HG02642 (cell line): ENCODE results near the gene RALGAPB.
"Not testable (repeated sequence)": the region's sequence is repeated elsewhere in the genome, so short reads cannot be mapped to it uniquely, and the experiment has no call there.

Experiments used
- ATAC-seq: cut with Tn5 transposase; IDR thresholded peaks from one replicate; pipeline ENCODE4 v1.9.1; 2021; ENCODE audit warnings: mild to moderate bottlenecking; ENCODE audit not compliant: unreplicated experiment, poor library complexity

RALGAPB gene

DNA sequence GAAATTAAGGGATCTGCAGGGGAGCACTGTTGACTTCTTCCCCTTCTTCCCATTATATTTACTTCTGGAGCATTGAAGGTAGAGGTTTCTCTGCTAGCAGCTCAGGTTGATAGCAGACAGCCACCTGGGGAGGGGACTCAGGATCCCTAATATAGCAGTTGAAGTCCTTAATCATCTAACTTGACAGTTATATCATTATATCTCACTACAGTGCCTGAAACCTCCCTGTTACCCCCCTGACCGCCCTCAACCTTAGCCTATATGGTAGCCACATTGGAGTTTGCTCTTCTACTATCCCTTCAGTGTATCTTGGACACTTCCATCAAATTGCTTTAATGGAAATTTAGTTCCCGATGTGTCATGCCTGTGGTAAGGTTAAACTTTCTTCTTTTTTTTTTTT lies 7.0 kb downstream of the RALGAPB start:
- ATAC-seq = no peak

- no peak for ATAC-seq
These were observed 12.4 kb downstream of the RALGAPB start for GRCh38 chr20:38485041-38485440.

DNA sequence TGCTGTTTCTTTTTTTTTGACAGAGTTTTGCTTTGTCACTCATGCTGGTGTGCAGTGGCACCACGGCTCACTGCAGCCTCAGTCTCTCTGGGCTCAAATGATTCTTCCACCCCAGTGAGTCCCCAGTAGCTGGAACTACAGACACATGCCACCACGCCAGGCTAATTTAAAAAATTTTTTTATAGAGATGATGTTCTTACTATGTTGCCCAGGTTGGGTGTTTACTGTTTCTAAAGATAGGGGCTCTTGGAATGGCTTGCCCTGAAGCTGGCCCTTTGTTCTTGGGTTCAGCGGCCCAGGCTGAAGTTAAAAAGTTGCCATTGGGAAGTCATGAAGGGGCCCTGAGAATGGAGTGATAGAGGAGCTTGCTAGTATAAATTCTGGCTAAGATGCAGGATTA lies 16.5 kb downstream of the RALGAPB start:
- ATAC-seq = no peak

DNA sequence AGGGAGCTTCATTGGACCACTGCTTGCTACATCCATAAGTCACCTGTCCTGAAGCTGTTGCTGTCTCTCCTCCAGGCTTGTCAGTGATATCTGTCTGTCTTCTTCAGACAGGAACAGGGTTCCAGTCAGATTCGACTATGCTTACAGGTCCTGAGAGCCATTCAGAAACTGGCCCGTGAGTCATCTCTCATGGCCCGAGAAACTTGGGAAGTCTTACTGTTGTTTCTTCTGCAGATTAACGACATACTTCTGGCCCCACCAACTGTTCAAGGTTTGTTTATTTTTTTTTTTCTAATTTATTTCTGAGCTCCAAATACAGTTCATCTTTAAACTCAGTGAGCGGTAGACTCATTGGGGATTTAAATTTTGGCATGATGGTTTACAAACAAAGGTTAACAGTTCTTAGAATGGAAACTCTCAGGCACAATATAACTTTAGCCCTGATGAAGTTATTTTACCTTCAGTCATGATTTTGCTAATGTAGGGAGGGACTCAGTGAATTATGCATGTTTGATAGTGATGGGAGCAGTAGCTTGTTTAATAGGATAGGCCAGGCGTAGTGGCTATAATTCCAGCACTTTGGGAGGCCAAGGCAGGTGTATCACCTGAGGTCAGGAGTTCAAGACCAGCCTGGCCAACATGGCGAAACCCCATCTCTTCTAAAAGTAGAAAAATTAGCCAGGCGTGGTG lies 24.7 kb downstream of the RALGAPB start:
- no peak for ATAC-seq

DNA sequence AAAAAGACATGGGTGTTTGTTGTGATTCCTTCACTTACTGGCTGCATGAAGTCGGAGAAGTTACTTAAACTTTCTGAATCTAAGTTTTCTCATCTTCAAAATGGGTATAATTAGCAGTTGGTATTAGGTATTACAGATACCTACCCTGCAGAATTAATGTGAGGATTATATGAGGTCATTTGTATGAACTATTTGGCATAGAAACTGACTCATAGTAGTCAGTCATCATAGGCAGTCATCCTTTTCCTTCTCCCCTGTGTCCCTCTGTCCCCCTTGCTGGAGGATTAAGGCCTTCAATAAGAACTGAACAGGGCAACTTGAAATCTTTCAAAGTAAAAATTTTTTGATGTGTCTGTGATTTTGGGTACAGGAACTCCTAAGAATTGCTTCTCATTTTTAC lies 26.3 kb downstream of the RALGAPB start:
- no peak for ATAC-seq

DNA sequence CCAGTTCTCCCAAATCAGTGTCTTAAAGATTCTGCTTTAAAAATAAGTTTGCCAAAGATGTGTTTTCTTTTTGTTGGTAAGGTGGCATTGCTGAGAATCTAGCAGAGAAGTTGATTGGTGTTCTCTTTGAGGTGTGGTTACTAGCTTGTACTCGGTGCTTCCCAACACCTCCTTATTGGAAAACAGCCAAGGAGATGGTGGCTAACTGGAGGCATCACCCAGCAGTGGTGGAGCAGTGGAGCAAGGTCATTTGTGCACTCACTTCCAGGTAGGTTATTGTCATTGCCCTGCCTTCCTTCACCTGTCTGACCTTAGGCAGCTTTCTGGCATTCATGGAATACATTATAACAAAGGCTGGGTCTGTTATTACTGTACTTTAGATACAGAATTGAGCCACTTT lies 26.7 kb downstream of the RALGAPB start:
- no peak for ATAC-seq

DNA sequence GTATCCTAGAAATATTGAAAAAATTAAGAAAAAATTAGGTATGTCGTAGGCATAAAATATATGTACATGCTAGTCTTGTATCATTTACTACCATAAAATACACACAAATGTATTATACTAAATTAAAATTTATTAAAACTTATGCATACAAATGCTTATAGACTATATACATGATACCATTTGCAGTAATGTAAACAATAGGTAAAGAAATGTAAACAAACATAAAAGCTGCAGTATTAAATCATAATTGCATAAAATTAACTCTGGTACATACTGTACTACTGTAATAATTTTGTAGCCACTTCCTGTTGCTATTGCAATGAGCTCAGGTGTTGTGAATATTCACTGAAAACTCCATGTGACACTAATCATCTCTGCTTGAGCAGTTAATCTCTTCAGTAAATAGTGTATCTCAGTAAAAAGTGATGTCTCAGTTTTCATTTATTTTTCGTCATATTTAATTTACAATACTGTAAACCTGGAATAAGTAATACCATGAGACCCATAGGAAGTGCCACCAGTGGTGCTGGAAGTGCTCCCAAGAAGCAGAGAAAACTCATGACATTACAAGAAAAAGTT lies 29.3 kb downstream of the RALGAPB start:
- ATAC-seq = no peak

DNA sequence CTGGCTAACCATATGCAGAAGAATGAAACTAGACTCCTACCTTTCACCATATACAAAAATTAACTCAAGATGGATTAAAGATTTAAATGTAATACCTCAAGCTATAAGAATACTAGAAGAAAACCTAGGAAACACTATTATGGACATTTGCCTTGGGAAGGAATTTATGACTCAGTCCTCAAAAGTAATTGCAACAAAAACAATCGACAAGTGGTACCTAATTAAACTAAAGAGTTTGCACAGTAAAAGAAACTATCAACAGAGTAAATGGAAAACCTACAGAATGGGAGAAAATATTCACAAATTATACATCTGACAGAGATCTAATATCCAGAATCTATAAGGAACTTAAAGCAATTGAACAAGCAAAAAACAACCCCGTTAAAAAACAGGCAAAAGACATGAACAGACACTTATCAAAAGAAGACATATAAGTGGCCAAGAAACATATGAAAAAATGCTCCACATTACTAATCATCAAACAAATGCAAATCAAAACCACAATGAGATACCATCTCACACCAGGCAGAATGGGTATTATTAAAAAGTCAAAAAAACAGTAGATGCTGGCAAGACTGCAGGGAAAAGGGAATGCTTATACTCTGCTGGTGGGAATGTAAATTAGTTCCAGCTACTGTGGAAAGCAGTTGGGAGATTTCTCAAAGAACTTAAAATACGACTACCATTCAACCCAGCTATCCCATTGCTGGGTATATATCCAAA lies 31.9 kb downstream of the RALGAPB start:
- ATAC-seq = no peak

DNA sequence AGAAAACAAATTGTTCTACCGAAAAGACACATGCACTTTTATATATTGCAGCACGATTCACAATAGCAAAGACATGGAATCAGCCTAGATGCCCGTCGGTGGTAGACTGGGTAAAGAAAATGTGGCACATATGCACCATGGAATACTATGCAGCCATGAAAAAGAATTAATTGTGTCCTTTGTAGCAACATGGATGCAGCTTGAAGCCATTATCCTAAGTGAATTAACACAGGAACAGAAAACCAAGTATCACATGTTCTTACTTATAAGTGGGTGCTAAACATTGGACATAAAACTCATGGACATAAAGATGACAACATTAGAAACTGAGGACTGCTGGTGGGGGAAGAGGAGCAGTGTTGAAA lies 32.4 kb downstream of the RALGAPB start:
- ATAC-seq = no peak

DNA sequence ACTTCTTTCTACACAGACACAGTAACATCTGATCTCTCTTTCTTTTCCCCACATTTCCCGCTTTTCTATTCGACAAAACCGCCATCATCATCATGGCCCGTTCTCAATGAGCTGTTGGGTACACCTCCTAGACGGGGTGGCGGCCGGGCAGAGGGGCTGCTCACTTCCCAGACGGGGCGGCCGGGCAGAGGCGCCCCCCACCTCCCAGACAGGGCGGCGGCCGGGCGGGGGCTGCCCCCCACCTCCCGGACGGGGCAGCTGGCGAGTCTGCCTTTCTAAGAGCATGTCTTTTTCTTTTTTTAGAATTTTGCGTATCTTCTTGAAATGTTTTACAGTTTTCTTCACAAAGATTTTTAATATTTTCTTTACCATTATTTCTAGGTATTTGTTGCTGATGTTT lies 39.1 kb downstream of the RALGAPB start:
- not testable (repeated sequence) for ATAC-seq

GRCh38 chr20:38514185-38514584 lies 41.5 kb downstream of the RALGAPB start:
- no peak for ATAC-seq

DNA sequence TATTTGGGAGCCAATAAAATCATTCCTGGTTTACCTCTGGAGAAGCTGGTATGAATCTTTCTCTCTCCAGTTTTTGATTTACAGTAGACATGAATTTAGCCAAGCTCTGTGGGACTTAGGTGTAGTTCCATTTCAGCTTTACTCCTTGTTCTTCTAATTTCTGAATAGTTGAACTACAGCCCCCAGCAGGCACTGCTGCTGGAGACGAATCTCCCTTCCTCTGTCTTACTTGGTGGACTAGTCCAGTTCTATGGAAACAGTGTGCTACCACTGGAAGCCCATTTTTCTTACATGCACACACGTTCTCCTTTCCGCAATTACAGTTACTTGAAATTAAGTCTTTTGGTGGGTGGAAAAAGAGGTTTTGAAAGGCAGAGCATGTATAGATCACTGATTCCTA lies 42.3 kb downstream of the RALGAPB start:
- no peak for ATAC-seq

DNA sequence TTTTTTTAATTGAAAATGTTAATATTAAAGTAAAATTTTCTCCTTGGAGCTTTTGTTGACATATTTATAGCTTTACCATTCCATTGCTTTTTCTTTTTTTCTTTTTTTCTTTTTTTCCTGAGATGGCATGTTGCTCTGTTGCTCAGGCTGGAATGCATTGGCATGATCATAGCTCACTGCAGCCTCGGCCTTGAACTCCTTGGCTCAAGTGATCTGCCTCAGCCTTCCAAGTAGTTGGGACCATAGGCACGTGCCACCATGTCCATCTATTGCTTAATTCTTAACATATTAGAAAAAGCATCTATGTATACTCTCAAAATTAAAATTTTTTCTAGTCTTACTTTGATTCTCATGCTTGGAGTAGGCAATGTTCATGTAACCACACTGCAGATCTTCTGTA lies 43.0 kb downstream of the RALGAPB start:
- ATAC-seq = no peak

GRCh38 chr20:38519426-38519825 lies 46.8 kb downstream of the RALGAPB start:
- ATAC-seq = no peak

DNA sequence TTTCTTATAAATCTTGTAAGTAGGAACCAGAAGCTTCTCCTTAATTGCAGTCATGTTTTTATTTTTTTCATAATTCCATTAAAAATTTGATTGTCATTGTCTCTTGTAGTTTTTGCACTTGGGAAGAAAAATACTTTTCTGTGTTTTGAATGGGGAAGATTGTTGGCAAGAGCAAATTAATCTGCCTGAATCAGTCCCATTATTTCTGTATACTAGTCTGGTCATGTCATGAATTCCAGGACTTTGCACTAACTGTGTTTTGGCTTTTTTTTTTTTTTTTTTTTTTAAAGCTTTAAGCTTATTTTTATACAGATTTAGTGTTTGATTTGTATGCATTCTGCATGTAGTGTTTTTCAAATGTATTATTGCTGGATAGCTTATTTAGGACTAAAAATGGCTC lies 47.6 kb downstream of the RALGAPB start:
- ATAC-seq = no peak

- ATAC-seq = no peak
These were observed 51.1 kb downstream of the RALGAPB start for GRCh38 chr20:38523697-38524096.

DNA sequence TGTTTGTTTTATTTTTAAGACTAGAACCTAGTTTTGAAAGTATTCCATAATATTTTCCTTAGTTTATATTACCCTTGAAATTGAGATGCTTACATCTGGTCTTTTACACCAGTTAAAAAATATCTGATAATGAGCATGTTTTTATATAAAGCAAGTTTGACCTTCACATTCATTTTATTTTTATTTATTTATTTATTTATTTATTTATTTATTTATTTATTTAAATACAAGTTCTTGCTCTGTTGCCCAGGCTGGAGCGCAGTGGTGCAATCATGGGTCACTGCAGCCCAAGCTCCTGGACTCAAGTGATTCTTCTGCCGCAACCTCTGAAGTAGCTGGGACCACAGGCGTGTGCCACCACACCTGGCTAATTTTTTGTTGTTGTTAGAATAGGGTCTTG lies 55.5 kb downstream of the RALGAPB start:
- no peak for ATAC-seq

- ATAC-seq = no peak
These were observed 58.4 kb downstream of the RALGAPB start for GRCh38 chr20:38531021-38531420.

DNA sequence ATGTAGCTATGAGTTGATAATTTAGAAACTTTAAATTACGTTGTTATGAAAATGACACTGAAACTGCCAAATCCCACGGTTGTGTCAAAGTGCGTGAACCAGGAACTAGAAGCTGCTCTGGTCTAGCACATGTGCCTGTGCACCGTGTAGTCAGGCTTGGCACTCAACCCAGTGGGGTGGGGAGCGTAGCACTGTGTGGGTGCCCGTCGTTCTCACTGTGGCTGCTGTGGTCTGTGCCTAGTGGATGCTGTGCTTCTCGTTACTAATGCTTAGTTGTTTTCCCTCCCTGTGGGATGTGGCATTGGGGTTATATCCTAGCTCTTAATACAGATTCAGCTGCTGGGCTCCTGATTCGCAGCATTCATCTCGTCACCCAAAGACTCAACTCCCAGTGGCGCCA lies 62.1 kb downstream of the RALGAPB start:
- no peak for ATAC-seq

DNA sequence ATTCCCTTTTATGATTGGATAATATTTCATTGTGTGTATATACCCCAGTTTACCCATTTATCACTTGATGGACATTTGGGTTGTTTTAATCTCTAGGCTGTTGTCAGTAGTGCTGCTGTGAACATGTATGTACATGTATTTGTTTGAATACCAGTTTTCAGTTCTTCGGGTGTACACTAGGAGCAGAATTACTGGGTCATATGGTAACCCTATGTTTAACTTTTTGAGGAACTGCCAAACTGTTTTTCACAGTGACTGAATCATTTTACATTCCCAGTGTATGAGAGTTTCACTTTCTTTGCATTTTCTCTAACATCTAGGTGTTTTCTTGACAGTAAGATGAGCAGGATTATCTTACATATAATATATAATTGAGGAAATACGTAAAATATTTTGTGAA lies 63.7 kb downstream of the RALGAPB start:
- ATAC-seq = no peak

DNA sequence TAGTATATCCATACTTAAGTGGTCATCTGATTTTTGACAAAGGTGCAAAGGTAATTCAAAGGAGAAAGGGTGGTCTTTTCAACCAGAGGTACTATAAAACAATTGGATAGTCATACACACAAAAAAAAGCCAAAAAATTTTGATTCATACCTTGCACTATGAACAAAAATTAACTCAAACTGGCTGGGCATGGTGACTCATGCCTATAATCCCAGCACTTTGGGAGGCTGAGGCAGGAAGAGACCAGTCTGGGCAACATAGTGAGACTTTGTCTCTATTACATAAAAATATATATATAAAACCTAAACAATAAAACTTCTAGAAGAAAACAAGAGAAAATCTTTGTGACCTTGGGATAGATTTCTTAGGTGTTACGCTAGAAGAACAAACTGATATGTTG lies 64.5 kb downstream of the RALGAPB start:
- no peak for ATAC-seq

DNA sequence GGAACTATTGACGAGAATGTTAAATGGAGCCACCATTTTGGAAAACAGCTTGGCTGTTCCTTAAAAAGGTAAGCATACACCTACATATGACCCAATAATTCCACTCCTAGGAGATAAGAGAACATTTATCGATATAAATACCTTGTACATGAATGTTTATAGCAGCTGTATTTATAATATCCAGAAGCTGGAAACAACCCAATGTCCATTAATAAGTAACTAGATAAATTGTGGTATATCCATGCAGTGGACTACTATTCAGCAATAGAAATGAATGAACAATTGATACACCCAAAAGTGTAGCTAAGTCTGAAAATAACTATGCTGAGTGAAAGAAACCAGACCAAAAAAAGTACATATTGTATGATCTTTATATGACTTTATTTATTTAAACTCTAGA lies 66.1 kb downstream of the RALGAPB start:
- no peak for ATAC-seq
